Measurements from ENCODE around the gene TP53I11. TPM values are rescaled to one million over a fixed set of nuclear protein-coding genes. Genes with fewer than 3 reads are reported as not detected.

Gene TP53I11
- total and polyA plus RNA-seq, 4 donors, result 16.3 to 147 (median 75.9) TPM

- no peak overlapping the region for H3K27ac ChIP-seq (ENCODE audit: low read depth, low read length)
These were observed 29.1 kb upstream of the TP53I11 start for GRCh38 chr11:44979543-44980399.

GRCh38 chr11:44978961-44979331 lies 28.3 kb upstream of the TP53I11 start:
- 100% methylated on average over 1 of the region's 1 CpG for WGBS (ENCODE audit: insufficient coverage)
- H3K27ac ChIP-seq (ENCODE audit: low read depth, low read length), result no peak overlapping the region

More at GRCh38 chr11:44979543-44980399, 29.1 kb upstream of the TP53I11 start:
- H3K4me1 ChIP-seq (ENCODE audit: control insufficient read depth, insufficient read depth, low read length), result peaks cover 40% of the 10 kb centered on the region
- H3K27me3 ChIP-seq (ENCODE audit: control insufficient read depth, insufficient read depth, low read length), result no peaks in the 10 kb centered on the region
- H3K9me3 ChIP-seq (ENCODE audit: control insufficient read depth, insufficient read depth, low read length), result no peaks in the 10 kb centered on the region
- no peaks in the 10 kb centered on the region for H3K36me3 ChIP-seq (ENCODE audit: control insufficient read depth, insufficient read depth, low read length)
- H3K4me3 ChIP-seq (ENCODE audit: low read depth, low read length), result no peak overlapping the region
- WGBS (ENCODE audit: insufficient coverage), result 72% methylated on average over 22 of the region's 24 CpGs
- peak in 1 of 6 donors; percentile 55 for DNase-seq (ENCODE audit: low read depth in 4 of 6, low spot score in 6 of 6)

GRCh38 chr11:44978274-44978960 lies 27.7 kb upstream of the TP53I11 start:
- Histone ChIP-seq H3K4me3 (ENCODE audit: low read depth, low read length) (no peak overlapping the region), H3K27me3 (ENCODE audit: control insufficient read depth, insufficient read depth, low read length) (no peaks in the 10 kb centered on the region), H3K4me1 (ENCODE audit: control insufficient read depth, insufficient read depth, low read length) (peaks cover 51% of the 10 kb centered on the region), H3K36me3 (ENCODE audit: control insufficient read depth, insufficient read depth, low read length) (no peaks in the 10 kb centered on the region), H3K9me3 (ENCODE audit: control insufficient read depth, insufficient read depth, low read length) (no peaks in the 10 kb centered on the region), H3K27ac (ENCODE audit: low read depth, low read length) (no peak overlapping the region)
- 60% methylated on average over 3 of the region's 3 CpGs for WGBS (ENCODE audit: insufficient coverage)
- no peak for DNase-seq (ENCODE audit: low read depth in 4 of 6, low spot score in 6 of 6)

More at GRCh38 chr11:44978961-44979331, 28.3 kb upstream of the TP53I11 start:
- H3K36me3 ChIP-seq (ENCODE audit: control insufficient read depth, insufficient read depth, low read length), result no peaks in the 10 kb centered on the region
- no peaks in the 10 kb centered on the region for H3K27me3 ChIP-seq (ENCODE audit: control insufficient read depth, insufficient read depth, low read length)
- no peak for DNase-seq (ENCODE audit: low read depth in 4 of 6, low spot score in 6 of 6)
- H3K4me3 ChIP-seq (ENCODE audit: low read depth, low read length), result no peak overlapping the region
- peaks cover 45% of the 10 kb centered on the region for H3K4me1 ChIP-seq (ENCODE audit: control insufficient read depth, insufficient read depth, low read length)
- no peaks in the 10 kb centered on the region for H3K9me3 ChIP-seq (ENCODE audit: control insufficient read depth, insufficient read depth, low read length)

GRCh38 chr11:44977493-44977984 lies 26.9 kb upstream of the TP53I11 start:
- Histone ChIP-seq H3K9me3 (ENCODE audit: control insufficient read depth, insufficient read depth, low read length) (no peaks in the 10 kb centered on the region), H3K36me3 (ENCODE audit: control insufficient read depth, insufficient read depth, low read length) (no peaks in the 10 kb centered on the region), H3K4me3 (ENCODE audit: low read depth, low read length) (no peak overlapping the region), H3K27me3 (ENCODE audit: control insufficient read depth, insufficient read depth, low read length) (no peaks in the 10 kb centered on the region), H3K27ac (ENCODE audit: low read depth, low read length) (no peak overlapping the region), H3K4me1 (ENCODE audit: control insufficient read depth, insufficient read depth, low read length) (peaks cover 50% of the 10 kb centered on the region)
- DNase-seq (ENCODE audit: low read depth in 4 of 6, low spot score in 6 of 6), result no peak
- WGBS (ENCODE audit: insufficient coverage), result 54% methylated on average over 6 of the region's 9 CpGs

- WGBS (ENCODE audit: insufficient coverage), result 55% methylated on average over 5 of the region's 5 CpGs
- H3K27ac ChIP-seq (ENCODE audit: low read depth, low read length), result no peak overlapping the region
These were observed 25.9 kb upstream of the TP53I11 start for GRCh38 chr11:44976576-44976975.

GRCh38 chr11:44974402-44975000 lies 23.8 kb upstream of the TP53I11 start:
- no peak for DNase-seq (ENCODE audit: low read depth in 4 of 6, low spot score in 6 of 6)
- no peaks in the 10 kb centered on the region for H3K36me3 ChIP-seq (ENCODE audit: control insufficient read depth, insufficient read depth, low read length)
- H3K4me1 ChIP-seq (ENCODE audit: control insufficient read depth, insufficient read depth, low read length), result peaks cover 36% of the 10 kb centered on the region
- H3K4me3 ChIP-seq (ENCODE audit: low read depth, low read length), result no peak overlapping the region
- WGBS (ENCODE audit: insufficient coverage), result 78% methylated on average over 10 of the region's 12 CpGs
- no peaks in the 10 kb centered on the region for H3K9me3 ChIP-seq (ENCODE audit: control insufficient read depth, insufficient read depth, low read length)
- H3K27ac ChIP-seq (ENCODE audit: low read depth, low read length), result no peak overlapping the region
- H3K27me3 ChIP-seq (ENCODE audit: control insufficient read depth, insufficient read depth, low read length), result no peaks in the 10 kb centered on the region

More at GRCh38 chr11:44976576-44976975, 25.9 kb upstream of the TP53I11 start:
- H3K36me3 ChIP-seq (ENCODE audit: control insufficient read depth, insufficient read depth, low read length), result no peaks in the 10 kb centered on the region
- H3K9me3 ChIP-seq (ENCODE audit: control insufficient read depth, insufficient read depth, low read length), result no peaks in the 10 kb centered on the region
- no peaks in the 10 kb centered on the region for H3K27me3 ChIP-seq (ENCODE audit: control insufficient read depth, insufficient read depth, low read length)
- H3K4me1 ChIP-seq (ENCODE audit: control insufficient read depth, insufficient read depth, low read length), result peaks cover 46% of the 10 kb centered on the region
- no peak overlapping the region for H3K4me3 ChIP-seq (ENCODE audit: low read depth, low read length)
- DNase-seq (ENCODE audit: low read depth in 4 of 6, low spot score in 6 of 6), result no peak

DNA sequence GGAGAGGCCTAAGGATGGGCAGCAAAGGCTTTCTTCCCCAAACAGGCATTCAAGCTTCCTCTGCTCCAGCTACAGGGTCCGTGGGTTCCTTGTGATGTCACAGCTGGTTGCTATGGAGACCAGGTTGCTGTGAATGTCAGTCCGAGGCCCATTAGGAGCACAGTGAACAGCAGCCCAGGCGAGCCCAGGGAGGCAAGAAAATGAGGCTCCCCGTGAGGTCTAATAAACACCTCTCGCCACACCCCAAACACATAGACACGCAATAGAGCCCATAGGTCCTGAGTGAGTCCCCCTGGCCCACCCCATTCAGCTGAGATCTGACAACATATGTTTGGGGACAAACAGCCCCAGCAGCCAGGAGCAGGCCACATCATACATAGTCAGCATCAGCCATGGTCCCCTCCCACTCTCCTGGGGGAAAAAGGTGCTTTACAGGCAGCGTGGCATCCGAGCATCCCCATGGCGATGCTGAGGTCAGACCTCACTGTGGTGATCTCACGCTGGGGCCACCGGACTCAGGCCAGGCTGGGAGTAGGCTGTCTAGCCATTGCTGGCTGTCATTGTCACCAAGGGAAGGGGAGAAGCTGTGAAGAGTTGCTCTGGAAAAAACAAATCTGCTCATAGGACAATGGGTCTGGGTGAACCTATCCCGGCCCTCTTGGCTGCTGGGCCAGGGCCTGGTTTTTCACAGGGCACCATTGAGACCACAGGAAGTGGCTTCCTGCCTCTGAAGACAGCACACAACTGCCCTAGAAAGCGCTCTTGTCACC lies 23.1 kb upstream of the TP53I11 start:
- 52% methylated on average over 12 of the region's 13 CpGs for WGBS (ENCODE audit: insufficient coverage)
- H3K36me3 ChIP-seq (ENCODE audit: control insufficient read depth, insufficient read depth, low read length), result no peaks in the 10 kb centered on the region
- DNase-seq (ENCODE audit: low read depth in 4 of 6, low spot score in 6 of 6), result peak in 1 of 6 donors; percentile 93
- no peak overlapping the region for H3K4me3 ChIP-seq (ENCODE audit: low read depth, low read length)
- no peak overlapping the region for H3K27ac ChIP-seq (ENCODE audit: low read depth, low read length)
- no peaks in the 10 kb centered on the region for H3K9me3 ChIP-seq (ENCODE audit: control insufficient read depth, insufficient read depth, low read length)
- H3K4me1 ChIP-seq (ENCODE audit: control insufficient read depth, insufficient read depth, low read length), result peaks cover 29% of the 10 kb centered on the region
- no peaks in the 10 kb centered on the region for H3K27me3 ChIP-seq (ENCODE audit: control insufficient read depth, insufficient read depth, low read length)

DNA sequence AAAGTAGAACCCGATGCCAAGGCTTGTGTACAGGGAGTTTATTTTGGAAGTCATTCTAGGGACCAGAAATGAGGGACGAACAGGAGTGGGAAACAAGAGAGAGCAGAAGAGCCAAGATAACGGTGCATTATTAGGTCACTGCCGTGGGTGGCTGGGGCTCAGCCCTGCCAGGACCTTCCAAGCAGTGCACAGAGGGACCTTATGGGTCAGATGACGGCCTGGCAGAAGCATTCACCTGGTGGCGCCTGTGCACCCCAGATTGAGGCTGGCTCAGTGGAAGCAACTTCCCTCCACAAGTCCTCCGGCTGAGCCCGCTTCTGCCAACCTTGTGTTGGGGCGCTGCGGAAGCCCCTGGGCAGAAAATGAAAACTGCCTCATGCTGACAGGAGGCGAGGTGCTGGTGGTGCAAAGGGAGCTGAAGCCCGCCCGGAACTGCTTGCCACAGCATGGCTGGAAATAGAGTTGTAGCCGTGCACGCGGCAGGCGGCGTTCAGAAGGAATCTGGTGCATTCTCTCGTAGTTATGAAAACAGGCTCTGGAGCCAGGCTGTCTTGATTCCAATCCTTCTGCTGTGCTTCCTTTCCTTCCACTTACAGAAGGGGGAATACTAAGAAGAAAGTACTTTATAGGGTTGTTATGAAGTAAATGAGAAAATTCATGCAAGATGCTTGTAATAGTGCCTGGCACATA lies 22.2 kb upstream of the TP53I11 start:
- DNase-seq (ENCODE audit: low read depth in 4 of 6, low spot score in 6 of 6), result peak in 1 of 6 donors; percentile 88
- Histone ChIP-seq H3K36me3 (ENCODE audit: control insufficient read depth, insufficient read depth, low read length) (no peaks in the 10 kb centered on the region), H3K4me3 (ENCODE audit: low read depth, low read length) (no peak overlapping the region), H3K4me1 (ENCODE audit: control insufficient read depth, insufficient read depth, low read length) (peaks cover 25% of the 10 kb centered on the region), H3K9me3 (ENCODE audit: control insufficient read depth, insufficient read depth, low read length) (no peaks in the 10 kb centered on the region), H3K27me3 (ENCODE audit: control insufficient read depth, insufficient read depth, low read length) (no peaks in the 10 kb centered on the region), H3K27ac (ENCODE audit: low read depth, low read length) (no peak overlapping the region)
- 65% methylated on average over 14 of the region's 19 CpGs for WGBS (ENCODE audit: insufficient coverage)
